Common myeloid progenitor, CD34-positive (primary cell): ENCODE measurements around the gene PGF.

Experiments used
- CTCF ChIA-PET: fragments of 350-600 bp; sonication (Branson Sonifier 250); formaldehyde crosslinking; loops from one replicate; lab custom pipeline; 2021; ENCODE audit warnings: antibody characterized with exemption; lab: Charles Lee
- POLR2A ChIA-PET: fragments of 350-600 bp; sonication (Branson Sonifier 250); formaldehyde crosslinking; loops from one replicate; lab custom pipeline; 2021; ENCODE audit warnings: antibody characterized with exemption; lab: Charles Lee
- DNase-seq, 3 donors: peaks; one replicate each; pipeline versions ENCODE4 v3.0.0 to v3.0.0-alpha.2; 2013
- H3K27ac ChIP-seq, 2 experiments: 1 replicate in 1 of 2; 2 replicates in 1 of 2; pipeline ENCODE4 v1.7.0; 2013; ENCODE audit warnings: inconsistent platforms in 2 of 2, low read length in 2 of 2, mild to moderate bottlenecking in 2 of 2, low read depth in 1 of 2, moderate library complexity in 1 of 2; ENCODE audit not compliant: severe bottlenecking in 2 of 2, insufficient read depth in 1 of 2, poor library complexity in 1 of 2
- H3K27me3 ChIP-seq, 5 experiments: replicated peaks in 2 of 5; 1 replicate in 3 of 5; 2 replicates in 2 of 5; pipeline versions ENCODE4 v1.6.1 to v1.7.0; 2013; ENCODE audit warnings: low read length in 4 of 5, mild to moderate bottlenecking in 2 of 5, moderate library complexity in 2 of 5, inconsistent platforms in 1 of 5; ENCODE audit not compliant: insufficient read depth in 5 of 5, control insufficient read depth in 4 of 5
- H3K36me3 ChIP-seq, 4 experiments: 1 replicate in 2 of 4; 2 replicates in 2 of 4; pipeline versions ENCODE4 v1.6.1 to v1.7.0; 2013; ENCODE audit warnings: low read length in 3 of 4, control low read depth in 1 of 4, mild to moderate bottlenecking in 1 of 4; ENCODE audit not compliant: control insufficient read depth in 4 of 4, insufficient read depth in 4 of 4
- H3K4me1 ChIP-seq, 4 experiments: 1 replicate in 3 of 4; 2 replicates in 1 of 4; pipeline versions ENCODE4 v1.6.1 to v1.7.1; 2013; ENCODE audit warnings: low read length in 3 of 4, mild to moderate bottlenecking in 3 of 4, control low read depth in 1 of 4, inconsistent platforms in 1 of 4, moderate library complexity in 1 of 4; ENCODE audit not compliant: control insufficient read depth in 4 of 4, insufficient read depth in 4 of 4; ENCODE audit errors: control extremely low read depth in 1 of 4
- H3K4me3 ChIP-seq, 7 experiments: 1 replicate in 4 of 7; 2 replicates in 3 of 7; pipeline versions ENCODE4 v1.5.1 to v1.7.0; 2013; ENCODE audit warnings: mild to moderate bottlenecking in 7 of 7, low read length in 6 of 7, moderate library complexity in 6 of 7, inconsistent platforms in 2 of 7, low read depth in 2 of 7, control low read depth in 1 of 7; ENCODE audit not compliant: insufficient read depth in 4 of 7, control insufficient read depth in 1 of 7; ENCODE audit errors: extremely low read depth in 1 of 7
- H3K9me3 ChIP-seq, 5 experiments: 1 replicate in 4 of 5; 2 replicates in 1 of 5; pipeline versions ENCODE4 v1.6.1 to v1.7.1; 2013; ENCODE audit warnings: low read length in 4 of 5, mild to moderate bottlenecking in 2 of 5, inconsistent platforms in 1 of 5, low read depth in 1 of 5, moderate library complexity in 1 of 5; ENCODE audit not compliant: control insufficient read depth in 4 of 5, insufficient read depth in 2 of 5; ENCODE audit errors: control extremely low read depth in 1 of 5
- WGBS: methylation state at CpG from one replicate; pipeline ENCODE4 v1.1.5; 2013; ENCODE audit not compliant: insufficient coverage; 5-methylcytosine and 5-hydroxymethylcytosine counted together

Gene PGF

GRCh38 chr14:74982661-74983060 lies 27.3 kb upstream of the PGF start:
- no peak for DNase-seq
- peaks cover 0 to 15% (median 3%) of the 10 kb centered on the region in 4 experiments for H3K4me1 ChIP-seq
- no peaks in the 10 kb centered on the region for H3K27me3 ChIP-seq
- no peak overlapping the region for H3K4me3 ChIP-seq
- H3K9me3 ChIP-seq = no peaks in the 10 kb centered on the region
- CTCF ChIA-PET = interaction anchor here (1.5 to 1.6 kb wide), 2 partner anchors 36 to 77 kb away, joined by 3 to 4 read pairs; no protein-coding TSS in a partner anchor
- no peak overlapping the region for H3K27ac ChIP-seq
- POLR2A ChIA-PET = no interaction called here
- WGBS = 90% methylated on average over 3 of the region's 4 CpGs
- H3K36me3 ChIP-seq = no peaks in the 10 kb centered on the region

DNA sequence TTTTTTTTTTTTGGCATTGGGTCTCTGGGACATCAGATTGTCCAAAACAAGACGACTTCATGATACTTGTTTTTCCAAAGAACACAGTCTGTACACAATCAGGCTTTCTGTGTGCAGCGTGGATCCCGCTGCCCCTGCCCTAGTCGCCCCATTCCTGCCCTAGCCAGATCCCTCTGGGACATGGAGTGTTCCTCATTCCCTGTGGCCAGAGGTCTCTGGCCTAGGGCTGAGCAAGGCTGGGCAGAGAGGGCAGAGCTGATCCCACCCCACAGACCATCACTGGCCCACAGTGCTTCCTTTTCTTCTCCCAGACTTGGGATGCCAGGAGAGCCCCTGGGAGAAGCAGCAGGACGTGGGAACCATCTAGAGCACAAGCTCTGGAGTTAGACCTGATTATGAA lies 26.4 kb upstream of the PGF start:
- Histone ChIP-seq H3K27me3 (no peaks in the 10 kb centered on the region), H3K27ac (no peak overlapping the region), H3K36me3 (no peaks in the 10 kb centered on the region), H3K4me1 (peaks cover 0 to 23% (median 3%) of the 10 kb centered on the region in 4 experiments), H3K4me3 (no peak overlapping the region), H3K9me3 (no peaks in the 10 kb centered on the region)
- ChIA-PET CTCF (interaction anchor here (1.0 to 1.6 kb wide), 3 partner anchors 13 to 76 kb away, joined by 3 to 4 read pairs (median 3); no protein-coding TSS in a partner anchor), POLR2A (no interaction called here)
- WGBS = 100% methylated on average over 4 of the region's 5 CpGs
- DNase-seq = no peak

DNA sequence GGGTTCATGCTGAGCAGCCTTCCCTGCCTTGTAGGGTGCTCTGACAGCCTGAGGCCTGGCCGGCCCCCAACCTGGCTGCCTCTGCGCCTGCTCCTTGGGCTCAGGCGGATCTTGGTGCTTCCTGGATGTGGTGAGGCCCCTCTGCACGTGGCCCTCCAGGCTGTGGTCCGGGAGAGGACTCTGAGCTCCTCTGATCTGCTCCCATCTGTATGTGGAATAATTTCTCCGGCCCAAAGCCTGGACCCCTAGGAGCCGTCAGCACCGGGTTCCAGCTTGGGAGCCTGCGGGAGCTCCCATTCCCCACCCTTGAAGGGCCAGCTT lies 26.0 kb upstream of the PGF start:
- DNase-seq = no peak
- H3K4me3 ChIP-seq = no peak overlapping the region
- no peaks in the 10 kb centered on the region for H3K27me3 ChIP-seq
- peaks cover 0 to 23% (median 3%) of the 10 kb centered on the region in 4 experiments for H3K4me1 ChIP-seq
- 71% methylated on average over 9 of the region's 9 CpGs for WGBS
- no peak overlapping the region for H3K27ac ChIP-seq
- H3K9me3 ChIP-seq = no peaks in the 10 kb centered on the region
- H3K36me3 ChIP-seq = no peaks in the 10 kb centered on the region
- ChIA-PET CTCF (interaction anchor here (1.0 to 2.1 kb wide), 3 partner anchors 13 to 107 kb away, joined by 3 to 5 read pairs (median 4); no protein-coding TSS in a partner anchor), POLR2A (interaction anchor here (0.6 kb wide), 1 partner anchor 119 kb away, joined by 3 read pairs; no protein-coding TSS in a partner anchor)

- DNase-seq = no peak
- Histone ChIP-seq H3K27ac (no peak overlapping the region), H3K4me3 (no peak overlapping the region), H3K9me3 (no peaks in the 10 kb centered on the region), H3K4me1 (peaks cover 0 to 23% (median 3%) of the 10 kb centered on the region in 4 experiments), H3K36me3 (no peaks in the 10 kb centered on the region), H3K27me3 (no peaks in the 10 kb centered on the region)
- CTCF ChIA-PET = interaction anchor here (0.8 to 2.1 kb wide), 5 partner anchors 12 to 120 kb away, joined by 3 to 5 read pairs (median 4); no protein-coding TSS in a partner anchor
- 83% methylated on average over 34 of the region's 35 CpGs for WGBS
- POLR2A ChIA-PET = interaction anchor here (0.6 kb wide), 1 partner anchor 119 kb away, joined by 3 read pairs; no protein-coding TSS in a partner anchor
These were observed 25.5 kb upstream of the PGF start for GRCh38 chr14:74980731-74981461.

DNA sequence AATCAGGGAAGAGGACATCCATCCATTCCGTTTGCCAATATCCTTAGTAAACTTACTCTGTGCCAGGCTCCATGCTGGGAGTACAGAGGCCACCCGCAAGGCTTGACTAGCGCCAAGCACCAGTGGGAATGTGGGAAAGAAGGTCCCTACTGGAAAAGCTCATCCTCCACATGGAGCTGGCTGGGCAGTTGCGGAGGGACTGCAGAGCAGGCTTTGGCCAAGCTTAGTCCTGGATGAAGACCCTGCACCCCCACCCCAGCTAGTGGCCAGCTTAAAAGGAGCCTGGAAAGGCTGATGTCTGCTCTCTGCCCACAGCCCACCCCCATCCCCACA lies 25.0 kb upstream of the PGF start:
- H3K4me3 ChIP-seq = no peak overlapping the region
- POLR2A ChIA-PET = no interaction called here
- H3K4me1 ChIP-seq = peaks cover 0 to 23% (median 3%) of the 10 kb centered on the region in 4 experiments
- H3K36me3 ChIP-seq = no peaks in the 10 kb centered on the region
- CTCF ChIA-PET = interaction anchor here (0.8 to 2.1 kb wide), 4 partner anchors 26 to 119 kb away, joined by 3 to 5 read pairs (median 4); no protein-coding TSS in a partner anchor
- H3K27ac ChIP-seq = no peak overlapping the region
- DNase-seq = no peak
- H3K27me3 ChIP-seq = no peaks in the 10 kb centered on the region
- no peaks in the 10 kb centered on the region for H3K9me3 ChIP-seq
- 94% methylated on average over 3 of the region's 4 CpGs for WGBS

DNA sequence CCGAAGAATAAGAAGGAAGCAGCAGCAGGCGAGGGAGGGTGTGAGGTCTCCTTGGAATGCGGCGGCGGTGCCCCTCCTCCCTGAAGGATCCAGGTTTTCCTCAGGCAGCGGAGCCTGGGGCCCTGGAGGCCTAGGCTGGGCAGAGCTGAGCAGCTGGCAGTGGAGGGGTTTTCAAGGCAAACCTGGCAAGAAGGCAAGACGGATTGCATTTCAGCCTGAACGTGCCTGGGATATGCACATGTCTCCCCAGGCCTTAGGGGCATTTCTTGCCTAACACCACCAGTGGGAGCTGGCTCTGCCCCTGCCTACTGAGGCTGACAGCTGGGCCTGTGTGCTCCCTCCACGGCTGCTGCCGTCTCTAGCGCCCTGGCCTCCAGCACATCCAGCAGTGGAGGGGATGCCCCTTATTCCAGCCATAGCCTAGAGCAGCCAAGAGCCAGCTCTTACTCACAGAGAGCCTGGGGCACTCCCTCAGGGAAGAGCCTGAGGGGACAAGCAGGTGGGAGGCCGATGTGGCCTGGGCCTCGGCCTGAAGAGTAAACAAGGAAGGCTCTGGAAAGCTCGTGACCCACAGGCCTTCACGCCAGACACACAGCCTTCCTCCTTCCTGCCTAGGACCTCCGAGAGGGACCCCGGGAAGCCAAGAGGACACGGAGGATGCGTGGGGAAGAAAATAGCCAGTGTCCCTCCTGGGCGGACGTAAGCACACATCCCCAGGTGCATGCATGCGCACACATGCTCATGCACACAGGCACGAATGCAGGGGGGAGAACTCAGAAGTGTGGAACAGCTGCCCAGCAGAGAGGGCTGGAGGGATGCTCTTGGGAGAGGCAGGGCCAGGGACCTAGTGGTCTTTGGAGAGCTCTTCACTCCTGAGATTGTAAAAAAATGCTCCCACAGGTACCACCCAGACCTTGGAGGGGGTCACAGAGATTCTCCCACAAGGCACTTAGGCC lies 24.3 kb upstream of the PGF start:
- no peak overlapping the region for H3K27ac ChIP-seq
- POLR2A ChIA-PET = no interaction called here
- H3K27me3 ChIP-seq = no peaks in the 10 kb centered on the region
- H3K4me1 ChIP-seq = peaks cover 0 to 23% (median 3%) of the 10 kb centered on the region in 4 experiments
- no peak overlapping the region for H3K4me3 ChIP-seq
- no peaks in the 10 kb centered on the region for H3K36me3 ChIP-seq
- peak in 1 of 3 donors; percentile 21 for DNase-seq
- CTCF ChIA-PET = interaction anchor here (0.6 to 2.1 kb wide), 6 partner anchors 10 to 1053 kb away, joined by 3 to 5 read pairs (median 4); no protein-coding TSS in a partner anchor
- 91% methylated on average over 20 of the region's 23 CpGs for WGBS
- H3K9me3 ChIP-seq = no peaks in the 10 kb centered on the region
